Right forelimb (tissue), 1 donor: ENCODE data around the gene KDF1.
A peak's percentile ranks its signal among the peaks of the same experiment; 100 is the strongest.

ENCODE experiments used
- DNase-seq: peaks from one replicate; pipeline ENCODE4 v3.0.0-alpha.2; 2018

The KDF1 gene

DNA sequence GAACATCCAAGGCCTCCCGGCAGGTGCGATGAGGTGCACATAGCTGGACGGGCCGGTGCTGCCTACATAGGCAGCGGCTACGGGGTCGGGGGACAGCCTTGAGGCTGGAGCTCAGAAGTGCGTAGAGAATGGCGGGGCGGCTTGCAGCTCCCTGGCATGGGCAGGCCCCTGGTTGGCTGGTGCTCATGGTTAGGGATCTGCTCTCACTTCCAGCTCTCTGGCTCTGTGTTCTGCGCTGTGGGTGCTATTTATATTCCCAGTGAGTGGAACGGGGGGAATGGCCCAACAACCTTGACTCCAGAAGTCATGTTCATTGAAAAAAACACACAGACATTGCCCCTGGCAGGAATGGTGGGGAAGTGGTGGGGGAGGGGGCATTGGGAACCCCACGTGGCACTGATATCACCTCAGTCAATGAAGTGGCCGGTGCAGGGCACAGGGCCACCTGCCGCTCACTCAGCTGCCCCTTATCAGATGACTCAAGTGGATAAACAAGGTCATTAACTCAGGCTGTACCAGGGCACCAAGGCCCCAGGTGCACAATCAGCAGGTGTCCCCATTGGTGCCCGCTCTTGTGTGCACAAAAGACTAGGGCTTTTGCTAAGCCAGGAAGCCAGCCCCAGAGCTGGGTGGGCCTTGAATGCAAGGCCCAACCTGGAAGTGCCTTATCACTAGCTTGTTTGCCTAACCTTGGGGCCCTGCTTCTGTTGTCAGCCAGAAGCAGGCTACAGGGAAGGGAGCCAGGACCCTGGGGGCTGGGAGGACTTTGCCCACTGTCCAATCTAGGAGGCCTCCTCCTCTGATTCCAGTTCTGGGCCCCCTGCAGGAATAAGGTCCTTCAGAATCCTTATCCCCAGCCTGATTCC, 46.3 kb downstream of the KDF1 start, which contains the start of gene NR0B2:
Gene NR0B2, minus strand, starts transcription at position 222 of the 866 bp plus-strand sequence. Its CDS starts 35 bp downstream, at position 187.
- no peak for DNase-seq

DNA sequence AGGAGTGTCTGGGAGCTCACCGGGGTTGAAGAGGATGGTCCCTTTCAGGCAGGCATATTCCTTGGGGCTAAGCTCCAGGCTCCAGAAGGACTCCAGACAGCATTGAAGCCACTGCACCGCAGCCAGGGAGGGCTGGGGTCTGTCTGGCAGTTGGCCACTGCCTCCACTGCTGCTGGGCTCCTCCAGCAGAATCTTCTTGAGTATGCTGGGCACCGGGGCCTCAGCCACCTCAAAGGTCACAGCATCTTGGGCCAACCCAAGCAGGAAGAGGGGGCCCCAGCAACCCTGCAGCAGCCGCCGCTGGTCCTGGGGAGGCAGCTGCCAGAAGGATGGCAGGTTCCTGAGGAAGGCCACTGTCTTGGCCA, 46.9 kb downstream of the KDF1 start:
- no peak for DNase-seq

DNA sequence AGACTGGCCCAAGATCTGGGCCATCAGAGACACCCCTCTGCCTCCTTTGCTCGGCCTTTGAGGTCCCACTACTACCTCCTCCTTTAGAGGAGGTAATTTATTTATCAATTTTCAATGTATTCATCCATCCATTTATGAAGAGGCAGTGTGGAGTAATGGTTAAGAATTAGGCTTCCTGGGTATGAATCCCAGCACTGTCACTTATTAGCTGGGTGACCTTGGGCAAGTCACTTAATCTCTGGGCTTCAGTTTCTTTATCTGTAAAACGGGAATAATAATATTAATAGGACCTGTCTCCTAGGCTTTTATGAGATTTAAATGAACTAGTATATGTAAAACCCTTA, 48.1 kb downstream of the KDF1 start:
- DNase-seq, result no peak

DNA sequence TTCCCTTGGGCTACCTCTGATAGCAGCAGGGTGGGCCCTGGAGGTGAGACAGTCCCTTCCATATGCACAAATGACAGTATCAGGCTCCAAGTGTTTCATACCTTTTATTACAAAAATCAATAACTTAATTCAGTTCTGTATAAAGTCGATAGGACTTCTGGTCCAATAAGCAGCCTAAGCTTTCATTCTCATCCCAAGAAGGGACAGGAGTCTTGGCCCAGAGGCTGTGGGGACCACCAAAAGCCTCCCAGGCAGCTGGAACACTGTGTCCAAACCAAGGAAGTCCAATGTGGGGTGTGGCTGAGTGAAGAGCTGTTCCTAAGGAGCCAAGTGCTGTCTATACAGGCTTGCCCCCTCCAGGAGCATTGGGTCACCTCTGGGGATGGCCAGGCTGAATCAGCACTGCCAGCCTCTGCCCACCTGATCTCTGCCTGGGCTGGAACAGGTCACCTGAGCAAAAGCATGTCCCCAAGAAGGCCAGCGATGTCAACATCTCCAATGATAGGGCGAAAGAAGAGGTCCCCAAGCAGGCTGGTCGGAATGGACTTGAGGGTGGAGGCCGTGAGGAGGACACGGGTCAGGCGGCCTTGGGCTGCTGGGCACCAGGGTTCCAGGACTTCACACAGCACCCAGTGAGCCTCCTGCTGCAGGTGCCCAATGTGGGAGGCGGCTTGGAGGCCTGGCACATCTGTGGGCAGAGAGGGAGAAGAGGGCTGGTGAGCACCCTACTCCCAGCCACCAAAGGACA, 48.7 kb downstream of the KDF1 start:
- DNase-seq, result no peak

DNA sequence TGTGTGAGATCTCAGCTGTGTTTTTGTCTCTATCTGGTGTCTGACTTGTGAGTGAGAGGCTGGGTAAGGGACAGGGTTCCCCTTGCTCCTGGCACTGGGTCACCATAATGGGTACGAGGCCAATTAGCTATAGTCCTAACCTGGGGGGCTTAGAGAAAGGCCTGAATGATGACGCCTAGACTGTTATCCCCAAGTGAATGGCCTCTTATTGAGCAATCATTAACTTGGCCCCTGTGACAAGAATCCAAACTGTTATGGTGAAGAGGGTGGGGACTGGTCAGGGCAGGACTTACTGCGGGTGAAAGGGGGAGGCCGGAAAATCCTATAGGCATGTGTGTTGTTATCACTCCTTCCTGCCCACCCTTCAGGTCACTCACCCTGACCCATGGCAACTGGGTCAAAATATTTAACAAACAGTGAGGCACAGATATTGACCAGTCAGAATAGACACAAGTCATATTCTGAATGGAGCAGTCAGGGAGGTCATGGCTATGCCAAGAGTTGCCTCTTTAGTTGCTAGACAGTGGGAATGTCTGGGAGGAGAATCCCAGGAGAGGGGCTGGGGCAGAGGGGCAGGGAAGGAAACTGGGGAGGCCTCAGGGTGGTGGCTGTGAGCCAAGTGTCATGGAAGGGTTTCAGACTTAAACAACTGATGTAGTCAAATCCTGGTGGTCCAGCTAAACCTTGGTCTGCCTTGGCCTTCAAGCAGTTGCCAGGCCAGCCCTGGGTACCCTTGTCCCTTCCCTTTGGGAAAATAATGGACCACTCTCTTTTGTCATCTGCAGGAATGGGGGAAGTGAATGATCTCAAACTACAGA, 49.7 kb downstream of the KDF1 start:
- no peak for DNase-seq

DNA sequence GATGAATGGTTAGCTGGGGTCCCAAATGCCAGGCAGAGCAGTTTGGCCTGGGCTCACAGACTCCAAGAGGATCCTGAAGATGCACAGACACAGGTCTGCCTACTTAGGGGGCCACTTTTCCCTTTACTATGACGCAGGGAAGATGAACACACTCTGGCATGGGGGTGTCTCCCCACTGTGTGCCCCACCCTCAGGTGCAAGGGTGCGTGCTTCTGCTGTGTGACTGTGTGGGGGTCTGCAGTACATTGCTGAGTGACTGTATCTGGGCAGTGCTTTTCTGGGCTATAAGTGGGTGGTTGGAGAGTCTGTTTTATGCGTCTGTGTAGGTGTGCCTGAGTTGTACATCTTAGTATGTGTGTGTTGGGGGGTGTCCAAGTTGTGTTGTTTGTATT, 50.3 kb downstream of the KDF1 start:
- DNase-seq, result no peak

DNA sequence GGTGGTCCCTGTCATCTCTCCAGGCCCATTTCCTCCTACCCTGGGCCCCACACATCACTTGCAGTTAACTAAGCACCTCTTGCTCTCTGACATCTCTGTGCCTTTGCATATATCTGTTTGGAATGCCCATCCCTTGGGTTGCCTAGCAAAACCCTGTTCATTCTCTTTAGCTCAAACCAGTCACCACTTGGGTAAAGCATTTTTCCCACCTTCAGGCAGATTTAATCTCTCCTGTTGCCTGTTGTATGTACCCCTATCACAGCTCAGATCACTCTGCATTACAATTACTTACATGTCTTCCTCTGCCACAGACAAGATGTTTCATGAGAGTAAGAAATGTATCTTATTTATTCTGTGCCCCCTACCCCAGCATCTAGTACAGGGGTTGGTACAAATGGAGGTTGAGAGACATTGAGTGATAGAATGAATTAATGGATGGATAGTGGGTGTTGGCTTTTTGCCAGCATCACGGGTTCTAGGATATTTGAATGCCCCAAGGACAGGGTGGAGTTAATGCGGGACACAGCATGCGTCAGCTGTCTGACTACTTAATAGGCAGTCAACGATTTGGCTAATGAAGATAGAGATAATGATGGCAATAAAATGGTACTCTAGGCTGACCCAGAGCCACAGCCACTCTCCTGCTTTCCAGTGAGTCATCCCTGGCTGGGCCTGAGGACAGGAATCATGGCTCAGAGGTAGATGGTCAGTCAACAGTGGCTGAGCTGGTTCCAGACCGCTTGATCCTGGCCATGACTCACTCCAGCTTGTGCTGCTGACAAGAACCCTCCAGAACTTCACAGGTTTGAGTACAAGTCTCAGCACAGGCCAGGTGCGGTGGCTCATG, 53.0 kb downstream of the KDF1 start:
- DNase-seq, result no peak

DNA sequence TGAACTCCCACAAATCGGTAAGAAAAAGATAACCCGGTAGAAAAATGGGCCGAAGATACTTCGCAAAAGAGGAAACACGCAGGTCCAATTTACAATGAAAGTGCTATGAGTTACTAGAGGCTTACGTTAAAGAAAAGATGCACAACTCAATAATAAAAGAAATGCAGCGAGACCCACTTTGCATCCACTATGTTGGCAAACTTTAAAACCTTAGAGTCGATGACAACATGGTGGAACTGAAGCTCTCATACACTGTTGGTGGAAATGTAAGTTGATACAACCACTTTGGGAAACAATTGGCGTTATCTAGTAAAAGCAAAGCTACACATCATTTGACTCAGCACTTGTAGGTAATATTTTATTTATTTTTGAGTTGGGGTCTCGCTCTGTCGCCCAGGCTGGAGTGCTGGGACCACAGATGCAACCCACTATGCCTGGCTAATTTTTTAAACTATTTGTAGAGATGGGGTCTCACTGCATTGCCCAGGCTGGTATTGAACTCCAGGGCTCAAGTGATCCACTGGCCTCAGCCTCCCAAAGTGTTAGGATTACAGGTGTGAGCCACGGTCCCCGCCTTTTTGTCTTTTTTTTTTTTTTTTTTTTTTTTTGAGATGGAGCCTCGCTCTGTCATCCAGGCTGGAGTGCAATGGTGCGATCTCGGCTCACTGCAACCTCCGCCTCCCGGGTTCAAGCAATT, 59.3 kb downstream of the KDF1 start:
- no peak for DNase-seq

DNA sequence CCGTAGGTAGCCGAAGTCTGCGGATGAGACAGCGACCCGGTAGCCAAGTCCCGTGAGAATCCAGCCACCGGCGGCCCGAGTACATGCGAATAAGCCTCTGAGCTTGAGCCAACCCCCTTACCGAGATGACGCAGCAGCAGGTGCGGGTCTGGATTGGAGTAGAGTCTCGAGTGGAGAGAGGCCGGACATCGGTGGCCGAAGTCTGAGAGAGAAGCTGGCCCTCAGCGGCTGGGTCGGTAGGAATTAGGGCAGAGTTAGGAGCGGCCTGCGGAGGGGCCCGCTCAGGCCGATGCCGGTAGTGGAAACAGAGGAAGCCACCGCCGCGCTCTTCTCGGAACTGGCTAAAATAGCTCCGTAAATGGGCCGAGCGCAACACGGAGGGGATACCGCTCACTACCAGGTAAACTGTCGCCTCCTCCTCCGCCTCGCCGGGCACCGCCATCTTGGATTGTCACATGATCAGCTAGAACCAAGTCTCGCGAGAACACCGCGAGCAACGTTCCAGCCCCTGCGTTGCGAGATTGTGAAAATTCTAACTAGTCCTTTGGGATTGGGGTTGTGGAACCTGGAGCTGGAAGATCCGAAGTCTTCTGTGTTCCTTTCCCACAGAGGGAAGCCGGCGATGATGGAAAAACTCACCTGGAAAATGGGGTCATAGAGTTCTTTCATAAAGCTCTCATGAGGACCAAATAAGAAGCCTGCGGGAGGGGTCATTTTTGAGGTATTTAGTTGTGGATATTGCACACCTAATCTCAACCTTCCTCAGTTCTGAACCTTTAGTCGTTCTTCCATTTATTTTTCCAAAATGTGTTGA, 60.1 kb downstream of the KDF1 start, which contains the start of gene GPATCH3:
Gene GPATCH3, minus strand, starts transcription at position 467 of the 814 bp plus-strand sequence. Its CDS starts 25 bp downstream, at position 442.
- DNase-seq, result peak; percentile 95
